C4-2B (cell line): ENCODE data around the gene TUBA4A.
A peak's percentile ranks its signal among the peaks of the same experiment; 100 is the strongest.

Experiments
- H3K27ac ChIP-seq: fragments of 450-650 bp; 2 replicates; pipeline ENCODE4 v1.5.1; 2017
- ZFX ChIP-seq: fragments of 450-650 bp; IDR thresholded peaks from 2 replicates; pipeline ENCODE4 v1.6.1; 2017
- TF ChIP-seq, protein P1 (sequence below): fragments of 450-650 bp; conservative IDR thresholded peaks from 2 replicates; pipeline ENCODE4 v1.5.1; 2017; ENCODE audit warnings: mild to moderate bottlenecking

TUBA4A gene

DNA sequence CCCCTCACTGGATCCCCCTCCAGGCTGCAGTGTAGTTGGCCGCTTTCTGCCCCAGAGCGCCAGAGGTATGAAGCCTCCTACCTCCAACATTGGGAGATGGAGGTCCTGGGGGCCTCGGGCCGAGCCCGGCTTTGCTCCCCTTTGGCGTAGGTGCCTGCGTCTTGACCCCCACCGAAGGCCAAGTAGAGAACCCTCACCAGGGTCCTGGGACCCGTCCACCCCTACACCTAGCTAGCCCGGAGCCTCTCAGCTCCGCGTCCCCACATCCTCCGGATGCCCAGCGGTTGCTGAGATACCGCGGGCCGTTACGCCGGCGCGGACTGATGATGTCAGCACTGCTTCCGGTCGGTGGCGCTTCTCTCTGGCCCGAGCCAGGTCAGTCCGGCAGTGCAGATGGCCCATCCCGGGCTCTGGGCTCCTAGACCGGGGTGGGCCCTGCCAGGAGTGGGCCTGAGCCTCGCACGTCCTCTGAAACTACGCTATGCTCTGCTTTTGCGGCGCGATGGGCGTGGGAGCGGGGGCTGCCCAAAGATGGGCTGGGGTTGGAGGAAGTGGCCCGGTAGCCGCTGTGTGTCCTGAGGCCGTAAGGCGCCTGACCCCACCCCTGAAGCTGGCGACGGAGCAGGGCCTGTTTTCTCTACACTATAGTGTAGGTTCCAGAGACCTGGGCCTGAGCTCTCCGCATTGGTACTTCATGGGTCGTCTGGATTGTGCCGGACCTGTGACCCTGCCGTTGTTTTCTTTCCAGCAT lies 8.4 kb downstream of the TUBA4A start, which contains the start of the genes GLB1L and STK16:
Gene GLB1L, minus strand, starts transcription at position 297 of the 751 bp plus-strand sequence. CDS start 1,871 bp downstream, outside the sequence.
Gene STK16, plus strand, starts transcription at position 332 of the 751 bp plus-strand sequence. CDS start 521 bp downstream, outside the sequence.
- peak within 1 kb of the TSS; percentile 81 for H3K27ac ChIP-seq
- TF ChIP-seq, protein P1, sequence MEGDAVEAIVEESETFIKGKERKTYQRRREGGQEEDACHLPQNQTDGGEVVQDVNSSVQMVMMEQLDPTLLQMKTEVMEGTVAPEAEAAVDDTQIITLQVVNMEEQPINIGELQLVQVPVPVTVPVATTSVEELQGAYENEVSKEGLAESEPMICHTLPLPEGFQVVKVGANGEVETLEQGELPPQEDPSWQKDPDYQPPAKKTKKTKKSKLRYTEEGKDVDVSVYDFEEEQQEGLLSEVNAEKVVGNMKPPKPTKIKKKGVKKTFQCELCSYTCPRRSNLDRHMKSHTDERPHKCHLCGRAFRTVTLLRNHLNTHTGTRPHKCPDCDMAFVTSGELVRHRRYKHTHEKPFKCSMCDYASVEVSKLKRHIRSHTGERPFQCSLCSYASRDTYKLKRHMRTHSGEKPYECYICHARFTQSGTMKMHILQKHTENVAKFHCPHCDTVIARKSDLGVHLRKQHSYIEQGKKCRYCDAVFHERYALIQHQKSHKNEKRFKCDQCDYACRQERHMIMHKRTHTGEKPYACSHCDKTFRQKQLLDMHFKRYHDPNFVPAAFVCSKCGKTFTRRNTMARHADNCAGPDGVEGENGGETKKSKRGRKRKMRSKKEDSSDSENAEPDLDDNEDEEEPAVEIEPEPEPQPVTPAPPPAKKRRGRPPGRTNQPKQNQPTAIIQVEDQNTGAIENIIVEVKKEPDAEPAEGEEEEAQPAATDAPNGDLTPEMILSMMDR = no peak
- TF ChIP-seq ZFX = peak; percentile 77

- TF ChIP-seq ZFX = no peak
- TF ChIP-seq, protein P1 = no peak
Measured at GRCh38 chr2:219244789-219245147, 8.9 kb downstream of the TUBA4A start.

DNA sequence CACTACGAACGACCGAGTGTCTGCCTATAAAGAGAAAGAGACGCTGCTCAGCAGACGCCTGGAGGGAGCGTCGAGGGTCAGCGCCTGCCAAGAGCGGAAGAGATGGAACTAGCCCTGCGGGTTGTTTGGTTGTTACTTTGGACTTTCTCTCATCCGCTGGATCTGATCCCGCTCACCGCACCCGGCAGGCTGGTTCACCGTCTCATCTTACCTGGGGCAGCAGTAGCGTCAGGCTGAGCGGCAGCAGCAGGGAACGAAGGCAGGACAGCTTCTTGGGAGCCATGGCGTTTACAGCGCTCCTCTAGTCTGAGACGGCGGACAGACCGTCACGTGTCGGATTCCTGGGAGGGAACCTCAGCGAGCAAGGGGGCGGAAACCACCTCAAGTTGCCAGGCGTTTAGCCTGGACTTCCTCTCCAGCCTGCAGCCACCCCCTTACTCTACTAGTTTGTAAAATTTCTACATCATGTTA lies 10.4 kb downstream of the TUBA4A start:
- no peak overlapping the region for H3K27ac ChIP-seq
- TF ChIP-seq, protein P1 = no peak
- no peak for TF ChIP-seq ZFX

More at GRCh38 chr2:219244789-219245147, 8.9 kb downstream of the TUBA4A start:
- H3K27ac ChIP-seq = peak overlapping the region; percentile 81

- H3K27ac ChIP-seq = no peak overlapping the region
- no peak for TF ChIP-seq ZFX
- TF ChIP-seq, protein P1 = no peak
Measured at GRCh38 chr2:219234331-219234730, 19.4 kb downstream of the TUBA4A start.

DNA sequence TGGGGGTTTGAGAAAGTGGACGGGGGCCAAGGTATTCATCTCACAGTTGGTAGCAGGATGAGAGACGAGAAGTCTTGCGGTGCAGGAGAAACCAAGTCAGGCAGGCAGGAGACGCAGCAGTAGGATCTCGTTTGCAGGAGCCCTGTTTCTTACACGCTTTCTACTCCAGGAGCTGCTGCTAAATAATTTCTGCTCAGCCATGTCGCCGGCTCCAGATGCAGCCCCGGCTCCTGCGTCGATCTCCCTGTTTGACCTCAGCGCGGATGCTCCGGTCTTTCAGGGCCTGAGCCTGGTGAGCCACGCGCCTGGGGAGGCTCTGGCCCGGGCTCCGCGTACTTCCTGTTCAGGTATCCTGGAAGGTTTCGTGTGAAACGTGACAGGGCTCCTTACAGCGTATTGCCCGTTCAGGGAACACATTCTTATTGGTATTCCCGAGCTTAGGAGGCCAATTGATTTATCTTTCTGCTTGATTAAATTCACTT lies 23.6 kb downstream of the TUBA4A start:
- TF ChIP-seq ZFX = no peak
- TF ChIP-seq, protein P1 = no peak

DNA sequence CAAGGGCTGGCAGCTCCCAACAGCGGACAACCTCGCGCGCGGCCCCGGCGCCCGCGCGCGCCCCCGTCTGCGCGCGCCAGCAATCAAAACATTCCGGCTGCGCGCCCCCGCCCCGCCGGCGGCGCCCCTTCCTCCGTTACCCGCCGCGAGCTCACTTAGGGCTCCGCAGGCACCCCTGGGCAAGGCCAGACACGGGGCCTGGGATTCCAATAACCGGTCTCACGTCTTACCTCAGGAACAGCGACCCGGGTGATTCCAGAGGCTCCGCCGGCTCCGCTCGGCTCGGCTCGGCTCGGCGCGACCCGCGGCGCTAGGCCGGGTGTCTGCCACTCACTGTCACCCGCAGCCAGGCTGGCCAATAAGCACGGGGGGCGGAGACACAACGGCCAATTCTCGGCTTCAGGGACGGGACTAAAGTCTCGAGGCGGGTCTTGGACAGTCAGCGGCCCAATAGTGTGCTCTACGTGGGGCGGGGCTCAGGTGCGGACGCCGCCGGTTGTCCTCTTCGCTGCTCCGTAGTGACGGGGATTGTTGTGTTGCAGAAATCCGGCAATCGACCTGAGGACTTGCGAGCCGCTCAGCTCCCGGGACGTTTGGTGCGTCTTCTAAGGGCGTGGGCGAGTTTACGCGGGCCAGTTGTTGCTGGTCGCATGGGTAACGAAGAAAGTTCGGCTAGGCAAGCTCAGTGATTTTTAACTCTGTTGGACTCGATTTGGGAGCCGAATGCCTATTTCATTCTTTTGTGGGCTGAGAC lies 24.2 kb downstream of the TUBA4A start, which contains the start of the genes ANKZF1 and ATG9A:
Gene ANKZF1, plus strand, starts transcription at position 502 of the 754 bp plus-strand sequence. CDS start 452 bp downstream, outside the sequence.
Gene ATG9A, minus strand, starts transcription at position 332 of the 754 bp plus-strand sequence. CDS start 1,612 bp downstream, outside the sequence.
- TF ChIP-seq, protein P1 = no peak
- peak; percentile 68; the same call in 1 of the 2 replicates for TF ChIP-seq ZFX
- peak within 1 kb of the TSS; percentile 88 for H3K27ac ChIP-seq

More for the DNA sequence above, 23.6 kb downstream of the TUBA4A start:
- peak overlapping the region; percentile 88 for H3K27ac ChIP-seq
